Measurements from ENCODE around the gene ADSS2. TPM values are rescaled to one million over a fixed set of nuclear protein-coding genes. Genes with fewer than 3 reads are reported as not detected.

ADSS2 gene
- polyA plus RNA-seq, 1 experiment: 16.1 TPM

- Histone ChIP-seq H3K27me3 (ENCODE audit: control insufficient read depth, insufficient read depth, low read length) (no peaks in the 10 kb centered on the region), H3K36me3 (ENCODE audit: control insufficient read depth, insufficient read depth, low read length) (no peaks in the 10 kb centered on the region; the same call in 1 of the 2 replicates), H3K4me3 (ENCODE audit: low read depth, low read length) (no peak overlapping the region)
- no peak for TF ChIP-seq CTCF (IDR thresholded peaks at IDR 0.05; ENCODE audit: insufficient read depth, low read depth, low read length)
- no peak for DNase-seq (ENCODE audit: low read depth)
- CTCF ChIA-PET: interaction anchor here (0.6 to 1.2 kb wide), 2 partner anchors 16 to 128 kb away, joined by 3 to 4 read pairs; no protein-coding TSS in a partner anchor
- POLR2A ChIA-PET: interaction anchor here (1.0 kb wide), 1 partner anchor 17 kb away, joined by 3 read pairs; no protein-coding TSS in a partner anchor
Observed at GRCh38 chr1:244431166-244431565, 20.5 kb downstream of the ADSS2 start.

- no peaks in the 10 kb centered on the region; the same call in 1 of the 2 replicates for H3K36me3 ChIP-seq (ENCODE audit: control insufficient read depth, insufficient read depth, low read length)
- POLR2A ChIA-PET: no interaction called here
- no peaks in the 10 kb centered on the region for H3K27me3 ChIP-seq (ENCODE audit: control insufficient read depth, insufficient read depth, low read length)
- TF ChIP-seq CTCF (IDR thresholded peaks at IDR 0.05; ENCODE audit: insufficient read depth, low read depth, low read length): no peak
- H3K4me3 ChIP-seq (ENCODE audit: low read depth, low read length): no peak overlapping the region
- no peak for DNase-seq (ENCODE audit: low read depth)
- CTCF ChIA-PET: no interaction called here
Observed at GRCh38 chr1:244429818-244430217, 21.9 kb downstream of the ADSS2 start.

- no peak for TF ChIP-seq CTCF (IDR thresholded peaks at IDR 0.05; ENCODE audit: insufficient read depth, low read depth, low read length)
- DNase-seq (ENCODE audit: low read depth): no peak
- no peak overlapping the region for H3K4me3 ChIP-seq (ENCODE audit: low read depth, low read length)
- ChIA-PET POLR2A (no interaction called here), CTCF (interaction anchor here (0.8 to 1.4 kb wide), 2 partner anchors 8 to 14 kb away, joined by 3 to 4 read pairs; no protein-coding TSS in a partner anchor)
- H3K36me3 ChIP-seq (ENCODE audit: control insufficient read depth, insufficient read depth, low read length): no peaks in the 10 kb centered on the region; the same call in 1 of the 2 replicates
- no peaks in the 10 kb centered on the region for H3K27me3 ChIP-seq (ENCODE audit: control insufficient read depth, insufficient read depth, low read length)
Observed at GRCh38 chr1:244427647-244428046, 24.1 kb downstream of the ADSS2 start.

GRCh38 chr1:244424649-244425334 lies 26.9 kb downstream of the ADSS2 start:
- no peak for DNase-seq (ENCODE audit: low read depth)
- no peak for TF ChIP-seq CTCF (IDR thresholded peaks at IDR 0.05; ENCODE audit: insufficient read depth, low read depth, low read length)
- H3K4me3 ChIP-seq (ENCODE audit: low read depth, low read length): no peak overlapping the region
- H3K36me3 ChIP-seq (ENCODE audit: control insufficient read depth, insufficient read depth, low read length): no peaks in the 10 kb centered on the region; the same call in 1 of the 2 replicates
- no peaks in the 10 kb centered on the region for H3K27me3 ChIP-seq (ENCODE audit: control insufficient read depth, insufficient read depth, low read length)
- CTCF ChIA-PET: no interaction called here
- POLR2A ChIA-PET: no interaction called here

GRCh38 chr1:244422174-244422573 lies 29.5 kb downstream of the ADSS2 start:
- ChIA-PET CTCF (no interaction called here), POLR2A (no interaction called here)
- Histone ChIP-seq H3K36me3 (ENCODE audit: control insufficient read depth, insufficient read depth, low read length) (peaks cover 2% of the 10 kb centered on the region), H3K27me3 (ENCODE audit: control insufficient read depth, insufficient read depth, low read length) (no peaks in the 10 kb centered on the region), H3K4me3 (ENCODE audit: low read depth, low read length) (no peak overlapping the region)
- DNase-seq (ENCODE audit: low read depth): no peak
- no peak for TF ChIP-seq CTCF (IDR thresholded peaks at IDR 0.05; ENCODE audit: insufficient read depth, low read depth, low read length)
